Measurements from ENCODE around the gene PHAF1.

- no peak for TF ChIP-seq POLR2AphosphoS5 (IDR thresholded peaks at IDR 0.05)
- TF ChIP-seq CTCF (IDR thresholded peaks at IDR 0.05) = no peak
- no peak for TF ChIP-seq POLR2A (IDR thresholded peaks at IDR 0.05)
Observed at GRCh38 chr16:67184453-67184994, 74.8 kb downstream of the PHAF1 start.
